Measurements from ENCODE around the gene TRIM28. TPM values are rescaled to one million over a fixed set of nuclear protein-coding genes. Genes with fewer than 3 reads are reported as not detected.

Gene TRIM28
- total RNA-seq, 1 donor from 2014 or later, result 351 TPM

GRCh38 chr19:58510084-58510862 lies 33.6 kb upstream of the TRIM28 start:
- FAIRE-seq, result no peak
- H3K36me3 Mint-ChIP-seq (ENCODE audit: low read depth, unreplicated experiment), result peaks cover 9% of the 10 kb centered on the region

DNA sequence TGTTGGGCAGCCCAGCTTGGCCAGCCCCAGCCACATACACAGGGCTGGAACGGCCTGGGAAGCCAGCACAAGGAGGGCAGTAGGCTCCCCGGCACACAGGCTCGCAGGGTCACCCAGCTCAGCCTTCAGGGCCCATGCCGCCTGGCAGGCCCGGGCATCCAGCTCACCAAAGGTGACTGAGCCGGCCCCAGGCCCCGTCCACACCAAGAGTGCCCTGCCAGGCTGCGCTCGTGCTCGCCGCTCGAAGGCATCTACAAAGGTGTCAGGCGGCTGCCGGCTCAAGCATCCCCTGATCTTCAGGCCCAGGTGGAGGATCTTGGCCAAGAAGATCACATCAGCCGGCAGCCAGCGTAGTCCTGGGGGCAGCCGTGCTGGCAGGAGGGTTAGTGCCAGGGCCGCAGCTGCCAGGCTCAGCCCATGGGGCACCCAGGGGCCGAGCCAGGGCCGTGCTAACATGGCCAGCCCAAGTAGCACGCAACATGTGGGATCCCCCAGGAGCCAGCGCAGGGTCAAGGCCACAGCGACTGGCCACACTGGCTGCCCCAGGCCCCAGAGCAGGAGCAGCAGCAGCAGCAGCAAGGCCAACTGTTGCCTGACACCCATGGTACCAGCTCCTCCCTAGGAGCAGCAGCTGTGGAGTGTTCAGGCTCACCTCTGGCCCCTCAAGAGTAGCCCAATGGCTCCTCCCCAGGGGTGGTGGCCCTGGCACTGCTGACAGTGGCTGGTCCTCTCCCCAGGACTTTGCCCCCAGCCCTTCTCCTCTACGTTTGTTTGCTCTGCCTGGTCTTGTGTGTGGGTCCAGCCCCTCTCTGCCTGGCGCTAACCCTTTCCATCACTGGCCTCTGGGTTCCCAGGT lies 32.3 kb upstream of the TRIM28 start, which contains the start of gene SLC27A5:
SLC27A5 (minus strand) TSS at position 640 of the 856 bp plus-strand sequence; CDS start at position 603, 37 bp downstream.
- peaks cover 20% of the 10 kb centered on the region for H3K79me2 ChIP-seq (ENCODE audit: insufficient read depth, low read length)
- Mint-ChIP-seq H3K27ac (ENCODE audit: unreplicated experiment) (no peak within 1 kb of the TSS), H3K36me3 (ENCODE audit: low read depth, unreplicated experiment) (peaks cover 17% of the 10 kb centered on the region), H3K27me3 (ENCODE audit: low read depth, unreplicated experiment) (no peaks in the 10 kb centered on the region), H3K4me1 (ENCODE audit: low read depth, unreplicated experiment) (peaks cover 14% of the 10 kb centered on the region), H3K4me3 (ENCODE audit: unreplicated experiment) (no peak within 1 kb of the TSS), H3K9me3 (ENCODE audit: unreplicated experiment) (peaks cover 2% of the 10 kb centered on the region)
- H3K27ac ChIP-seq (ENCODE audit: low read depth, low read length), result no peak within 1 kb of the TSS
- peaks cover 2% of the 10 kb centered on the region for H3K36me3 ChIP-seq (ENCODE audit: insufficient read depth, low read length)
- H2AFZ ChIP-seq (ENCODE audit: low read depth, low read length), result no peak within 1 kb of the TSS
- H3K9ac ChIP-seq (ENCODE audit: low read length), result no peak within 1 kb of the TSS
- H4K20me1 ChIP-seq (ENCODE audit: insufficient read depth, low read length), result peaks cover 13% of the 10 kb centered on the region
- no peak for DNase-seq (ENCODE audit: low read depth)
- no peaks in the 10 kb centered on the region for H3K27me3 ChIP-seq (ENCODE audit: insufficient read depth, low read length)
- no peak for FAIRE-seq
- no peak for TF ChIP-seq EZH2 (IDR thresholded peaks at IDR 0.05; ENCODE audit: insufficient read depth, low read length)
- TF ChIP-seq CTCF (IDR thresholded peaks at IDR 0.05; ENCODE audit: insufficient read depth, low read depth, low read length), result no peak
- H3K4me1 ChIP-seq (ENCODE audit: insufficient read depth, low read length), result peaks cover 6% of the 10 kb centered on the region
- no peak within 1 kb of the TSS for H3K4me3 ChIP-seq (ENCODE audit: insufficient read depth, low read depth, low read length)
- no peak within 1 kb of the TSS for H3K4me2 ChIP-seq (ENCODE audit: low read length)
- H3K9me3 ChIP-seq (ENCODE audit: insufficient read depth, low read depth, low read length), result no peaks in the 10 kb centered on the region

More at GRCh38 chr19:58510084-58510862, 33.6 kb upstream of the TRIM28 start:
- H3K9me3 ChIP-seq (ENCODE audit: insufficient read depth, low read depth, low read length), result no peaks in the 10 kb centered on the region
- peaks cover 3% of the 10 kb centered on the region for H4K20me1 ChIP-seq (ENCODE audit: insufficient read depth, low read length)
- H3K9ac ChIP-seq (ENCODE audit: low read length), result no peak overlapping the region
- H3K4me1 Mint-ChIP-seq (ENCODE audit: low read depth, unreplicated experiment), result peaks cover 3% of the 10 kb centered on the region
- no peak overlapping the region for H3K4me3 Mint-ChIP-seq (ENCODE audit: unreplicated experiment)
- H3K36me3 ChIP-seq (ENCODE audit: insufficient read depth, low read length), result no peaks in the 10 kb centered on the region
- no peak overlapping the region for H3K4me2 ChIP-seq (ENCODE audit: low read length)
- H3K9me3 Mint-ChIP-seq (ENCODE audit: unreplicated experiment), result peaks cover 6% of the 10 kb centered on the region
- no peak overlapping the region for H3K27ac Mint-ChIP-seq (ENCODE audit: unreplicated experiment)
- H3K27me3 Mint-ChIP-seq (ENCODE audit: low read depth, unreplicated experiment), result no peaks in the 10 kb centered on the region
- H3K27ac ChIP-seq (ENCODE audit: low read depth, low read length), result no peak overlapping the region
- TF ChIP-seq CTCF (IDR thresholded peaks at IDR 0.05; ENCODE audit: insufficient read depth, low read depth, low read length), result no peak
- no peak for TF ChIP-seq EZH2 (IDR thresholded peaks at IDR 0.05; ENCODE audit: insufficient read depth, low read length)
- DNase-seq (ENCODE audit: low read depth), result no peak
- H3K4me3 ChIP-seq (ENCODE audit: insufficient read depth, low read depth, low read length), result no peak overlapping the region
- no peaks in the 10 kb centered on the region for H3K27me3 ChIP-seq (ENCODE audit: insufficient read depth, low read length)
- H3K79me2 ChIP-seq (ENCODE audit: insufficient read depth, low read length), result peaks cover 8% of the 10 kb centered on the region
- peaks cover 6% of the 10 kb centered on the region for H3K4me1 ChIP-seq (ENCODE audit: insufficient read depth, low read length)
- no peak overlapping the region for H2AFZ ChIP-seq (ENCODE audit: low read depth, low read length)
